HepG2 (cell line): Measurements from ENCODE around the gene CYLD. TPM values are rescaled to one million over a fixed set of nuclear protein-coding genes. Genes with fewer than 3 reads are reported as not detected.
A peak's percentile ranks its signal among the peaks of the same experiment; 100 is the strongest.

ENCODE experiments used
- DR1 ChIP-seq: sonication (generic); formaldehyde crosslinking; IDR thresholded peaks from 2 replicates; pipeline ENCODE4 v1.8.0; 2021; ENCODE audit warnings: mild to moderate bottlenecking, missing genetic modification reagents, inconsistent platforms
- ETV6 ChIP-seq: sonication (generic); formaldehyde crosslinking; conservative IDR thresholded peaks from 2 replicates; pipeline ENCODE4 v1.4.0; 2020; ENCODE audit warnings: missing genetic modification reagents
- EZH2 ChIP-seq: conservative IDR thresholded peaks from 2 replicates; pipeline ENCODE4 v1.6.1; 2012; ENCODE audit warnings: mild to moderate bottlenecking, low read depth, low read length, moderate library complexity
- FOSL1 ChIP-seq: sonication (generic); formaldehyde crosslinking; IDR thresholded peaks from 2 replicates; pipeline ENCODE4 v1.9.0; 2021; ENCODE audit warnings: missing genetic modification reagents, borderline replicate concordance
- HOXD1 ChIP-seq: sonication (generic); formaldehyde crosslinking; IDR thresholded peaks from 2 replicates; pipeline ENCODE4 v1.5.0; 2020; ENCODE audit warnings: missing genetic modification reagents
- MATR3 ChIP-seq: sonication (generic); formaldehyde crosslinking; IDR thresholded peaks from 2 replicates; pipeline ENCODE4 v1.4.0; 2020; ENCODE audit warnings: missing genetic modification reagents
- RXRB ChIP-seq: IDR thresholded peaks from 2 replicates; pipeline ENCODE4 v1.6.1; 2016; ENCODE audit warnings: borderline replicate concordance, missing genetic modification reagents, missing compliant biosample characterization
- SIN3A ChIP-seq: IDR thresholded peaks from 2 replicates; pipeline ENCODE4 v1.6.1; 2011; ENCODE audit warnings: low read depth, mild to moderate bottlenecking, control low read depth, low read length, borderline replicate concordance
- TBX2 ChIP-seq: sonication (generic); formaldehyde crosslinking; IDR thresholded peaks from 2 replicates; pipeline ENCODE4 v1.5.0; 2020; ENCODE audit warnings: missing genetic modification reagents, mild to moderate bottlenecking, borderline replicate concordance
- ZBTB7B ChIP-seq: sonication (generic); formaldehyde crosslinking; IDR thresholded peaks from 2 replicates; pipeline ENCODE4 v1.4.0; 2020; ENCODE audit warnings: missing genetic modification reagents
- ZNF562 ChIP-seq: sonication (generic); formaldehyde crosslinking; IDR thresholded peaks from 2 replicates; pipeline ENCODE4 v1.8.0; 2022; ENCODE audit warnings: missing genetic modification reagents, borderline replicate concordance
- ZNF564 ChIP-seq: sonication (generic); formaldehyde crosslinking; IDR thresholded peaks from 2 replicates; pipeline ENCODE4 v1.8.1; 2023; ENCODE audit warnings: mild to moderate bottlenecking, missing genetic modification reagents
- ZNF605 ChIP-seq: sonication (generic); formaldehyde crosslinking; IDR thresholded peaks from 2 replicates; pipeline ENCODE4 v1.8.0; 2022; ENCODE audit warnings: mild to moderate bottlenecking, missing genetic modification reagents
- ZNF878 ChIP-seq: sonication (generic); formaldehyde crosslinking; IDR thresholded peaks from 2 replicates; pipeline ENCODE4 v1.8.1; 2023; ENCODE audit warnings: mild to moderate bottlenecking, missing genetic modification reagents, moderate library complexity
- ZSCAN22 ChIP-seq: sonication (generic); formaldehyde crosslinking; IDR thresholded peaks from 2 replicates; pipeline ENCODE4 v1.4.0; 2020; ENCODE audit warnings: mild to moderate bottlenecking, missing genetic modification reagents
- polyA plus RNA-seq, 8 experiments: library from polyadenylated mRNA; depleted of rRNA in 3 of 8; stranded (reverse) in 7 of 8; unstranded in 1 of 8; fragments of >200 nt; fragmentation: Illumina TruSeq in 4 of 8; extraction: Trizol in 4 of 8; gene quantifications; 2 replicates each; pipeline versions ENCODE4 v1.2.1 to v1.2.3, GENCODE V29; 2011 to 2016; ENCODE audit warnings: low read depth in 4 of 8, missing spikeins in 1 of 8, mixed read lengths in 1 of 8; ENCODE audit not compliant: insufficient read depth in 1 of 8
- total RNA-seq, 5 experiments: library from RNA; depleted of rRNA; stranded (reverse); fragments of >200 nt; fragmentation: Illumina TruSeq; extraction: Trizol; gene quantifications; 2 replicates each; pipeline ENCODE4 v1.2.3, GENCODE V29; 2016; ENCODE audit warnings: low read depth in 1 of 5
- TF ChIP-seq, protein P1 (sequence below): sonication (generic); formaldehyde crosslinking; IDR thresholded peaks from 2 replicates; pipeline ENCODE4 v1.4.0; 2020; ENCODE audit warnings: mild to moderate bottlenecking, missing genetic modification reagents
- TF ChIP-seq, protein P2 (sequence below): sonication (generic); IDR thresholded peaks from 2 replicates; pipeline ENCODE4 v1.6.1; 2016; ENCODE audit warnings: low read depth, borderline replicate concordance
- TF ChIP-seq, protein P3 (sequence below): sonication (generic); formaldehyde crosslinking; IDR thresholded peaks from 2 replicates; pipeline ENCODE4 v1.4.0; 2020; ENCODE audit warnings: missing genetic modification reagents
- TF ChIP-seq, protein P4 (sequence below), 2 experiments: sonication (generic) in 1 of 2; formaldehyde crosslinking in 1 of 2; IDR thresholded peaks; 2 replicates each; pipeline versions ENCODE4 v1.6.1 to v1.9.0; 2014 to 2022; ENCODE audit warnings: antibody characterized with exemption in 1 of 2, borderline replicate concordance in 1 of 2, inconsistent platforms in 1 of 2, low read depth in 1 of 2, missing genetic modification reagents in 1 of 2

The CYLD gene
- total and polyA plus RNA-seq, 2 of the 13 experiments (the other 11 are each of a cell fraction or from before 2014, with no cell fraction given): 6.1 to 11.4 TPM

DNA sequence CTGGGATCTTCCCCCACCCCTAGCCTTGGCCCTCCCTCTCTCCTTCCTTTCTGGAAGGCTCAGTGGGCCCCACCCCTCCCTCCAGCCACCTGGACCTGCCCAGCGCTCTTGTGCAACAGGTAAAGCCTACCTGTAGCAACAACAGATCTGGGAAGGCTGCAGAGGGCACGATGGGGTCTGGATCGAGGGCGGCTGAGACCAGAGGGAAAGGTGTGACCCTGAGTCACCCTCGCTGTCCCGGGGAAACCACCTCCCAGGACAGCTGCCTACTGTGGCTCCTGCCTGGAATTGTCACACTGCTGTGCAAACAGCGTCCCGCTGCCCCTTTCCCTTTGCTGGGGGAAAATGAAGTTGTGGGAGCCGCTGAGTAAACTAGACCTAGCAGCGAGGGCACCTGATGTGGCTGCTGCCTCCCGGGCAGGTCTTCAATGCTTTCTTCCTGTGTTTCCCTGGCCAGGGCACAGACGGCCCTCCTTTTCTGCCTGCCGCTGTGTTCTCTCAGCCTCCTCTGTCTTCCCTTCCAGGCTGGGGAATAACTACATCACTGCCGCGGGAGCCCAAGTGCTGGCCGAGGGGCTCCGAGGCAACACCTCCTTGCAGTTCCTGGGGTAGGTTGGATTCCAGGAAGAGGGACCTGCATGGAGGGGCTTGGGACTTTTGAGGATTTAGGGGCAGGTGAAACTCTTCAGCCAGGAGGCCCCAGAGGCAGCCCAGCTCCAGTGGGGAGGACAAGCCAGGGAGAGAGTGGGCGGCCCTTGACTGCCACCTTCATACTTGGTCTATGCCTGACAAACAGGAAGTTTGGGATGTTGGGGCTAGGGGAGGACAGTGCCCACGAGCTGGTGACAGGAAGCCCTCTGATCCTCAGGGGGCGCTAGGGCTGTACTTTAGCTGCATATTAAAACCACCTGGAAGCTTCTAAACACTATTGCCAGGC lies 22.2 kb upstream of the CYLD start (continued):
- TF ChIP-seq RXRB (CRISPR knock-in tag): peak; percentile 22; the same call in 1 of the 2 replicates
- TF ChIP-seq ZNF564 (CRISPR knock-in tag): no peak
- no peak for TF ChIP-seq HOXD1
- TF ChIP-seq, protein P1, sequence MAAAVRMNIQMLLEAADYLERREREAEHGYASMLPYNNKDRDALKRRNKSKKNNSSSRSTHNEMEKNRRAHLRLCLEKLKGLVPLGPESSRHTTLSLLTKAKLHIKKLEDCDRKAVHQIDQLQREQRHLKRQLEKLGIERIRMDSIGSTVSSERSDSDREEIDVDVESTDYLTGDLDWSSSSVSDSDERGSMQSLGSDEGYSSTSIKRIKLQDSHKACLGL: 0 out of 2 replicates have a peak, but pooled peaks have one; percentile 30
- no peak for TF ChIP-seq EZH2
- TF ChIP-seq DR1: 0 out of 2 replicates have a peak, but pooled peaks have one; percentile 26
- peak; percentile 36; the same call in 1 of the 2 replicates for TF ChIP-seq ZBTB7B (CRISPR knock-in tag)
- TF ChIP-seq, protein P2, sequence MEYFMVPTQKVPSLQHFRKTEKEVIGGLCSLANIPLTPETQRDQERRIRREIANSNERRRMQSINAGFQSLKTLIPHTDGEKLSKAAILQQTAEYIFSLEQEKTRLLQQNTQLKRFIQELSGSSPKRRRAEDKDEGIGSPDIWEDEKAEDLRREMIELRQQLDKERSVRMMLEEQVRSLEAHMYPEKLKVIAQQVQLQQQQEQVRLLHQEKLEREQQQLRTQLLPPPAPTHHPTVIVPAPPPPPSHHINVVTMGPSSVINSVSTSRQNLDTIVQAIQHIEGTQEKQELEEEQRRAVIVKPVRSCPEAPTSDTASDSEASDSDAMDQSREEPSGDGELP: no peak; the same call in 1 of the 2 replicates
- TF ChIP-seq ZNF878 (CRISPR knock-in tag): no peak
- TF ChIP-seq ZNF605: no peak; the same call in 1 of the 2 replicates
- peak; percentile 70 for TF ChIP-seq TBX2 (CRISPR knock-in tag)
- no peak for TF ChIP-seq FOSL1 (CRISPR knock-in tag)
- no peak for TF ChIP-seq ZNF562 (CRISPR knock-in tag)
- TF ChIP-seq SIN3A: 0 out of 2 replicates have a peak, but pooled peaks have one; percentile 13
- no peak for TF ChIP-seq ZSCAN22 (CRISPR knock-in tag)
- TF ChIP-seq, protein P3, sequence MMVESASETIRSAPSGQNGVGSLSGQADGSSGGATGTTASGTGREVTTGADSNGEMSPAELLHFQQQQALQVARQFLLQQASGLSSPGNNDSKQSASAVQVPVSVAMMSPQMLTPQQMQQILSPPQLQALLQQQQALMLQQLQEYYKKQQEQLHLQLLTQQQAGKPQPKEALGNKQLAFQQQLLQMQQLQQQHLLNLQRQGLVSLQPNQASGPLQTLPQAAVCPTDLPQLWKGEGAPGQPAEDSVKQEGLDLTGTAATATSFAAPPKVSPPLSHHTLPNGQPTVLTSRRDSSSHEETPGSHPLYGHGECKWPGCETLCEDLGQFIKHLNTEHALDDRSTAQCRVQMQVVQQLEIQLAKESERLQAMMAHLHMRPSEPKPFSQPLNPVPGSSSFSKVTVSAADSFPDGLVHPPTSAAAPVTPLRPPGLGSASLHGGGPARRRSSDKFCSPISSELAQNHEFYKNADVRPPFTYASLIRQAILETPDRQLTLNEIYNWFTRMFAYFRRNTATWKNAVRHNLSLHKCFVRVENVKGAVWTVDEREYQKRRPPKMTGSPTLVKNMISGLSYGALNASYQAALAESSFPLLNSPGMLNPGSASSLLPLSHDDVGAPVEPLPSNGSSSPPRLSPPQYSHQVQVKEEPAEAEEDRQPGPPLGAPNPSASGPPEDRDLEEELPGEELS (CRISPR knock-in tag): peak; percentile 22
- TF ChIP-seq, protein P4, sequence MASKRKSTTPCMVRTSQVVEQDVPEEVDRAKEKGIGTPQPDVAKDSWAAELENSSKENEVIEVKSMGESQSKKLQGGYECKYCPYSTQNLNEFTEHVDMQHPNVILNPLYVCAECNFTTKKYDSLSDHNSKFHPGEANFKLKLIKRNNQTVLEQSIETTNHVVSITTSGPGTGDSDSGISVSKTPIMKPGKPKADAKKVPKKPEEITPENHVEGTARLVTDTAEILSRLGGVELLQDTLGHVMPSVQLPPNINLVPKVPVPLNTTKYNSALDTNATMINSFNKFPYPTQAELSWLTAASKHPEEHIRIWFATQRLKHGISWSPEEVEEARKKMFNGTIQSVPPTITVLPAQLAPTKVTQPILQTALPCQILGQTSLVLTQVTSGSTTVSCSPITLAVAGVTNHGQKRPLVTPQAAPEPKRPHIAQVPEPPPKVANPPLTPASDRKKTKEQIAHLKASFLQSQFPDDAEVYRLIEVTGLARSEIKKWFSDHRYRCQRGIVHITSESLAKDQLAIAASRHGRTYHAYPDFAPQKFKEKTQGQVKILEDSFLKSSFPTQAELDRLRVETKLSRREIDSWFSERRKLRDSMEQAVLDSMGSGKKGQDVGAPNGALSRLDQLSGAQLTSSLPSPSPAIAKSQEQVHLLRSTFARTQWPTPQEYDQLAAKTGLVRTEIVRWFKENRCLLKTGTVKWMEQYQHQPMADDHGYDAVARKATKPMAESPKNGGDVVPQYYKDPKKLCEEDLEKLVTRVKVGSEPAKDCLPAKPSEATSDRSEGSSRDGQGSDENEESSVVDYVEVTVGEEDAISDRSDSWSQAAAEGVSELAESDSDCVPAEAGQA (IDR thresholded peaks at IDR 0.05; ENCODE audit: low read depth): no peak
- TF ChIP-seq, protein P4 (CRISPR knock-in tag; IDR thresholded peaks at IDR 0.05; ENCODE audit: borderline replicate concordance): no peak
- TF ChIP-seq MATR3 (CRISPR knock-in tag): no peak
- TF ChIP-seq ETV6 (CRISPR knock-in tag): no peak
